IPS DF 6.9 (cell line): ENCODE results near the gene SNAP91.

Experiments used
- DNase-seq: peaks from one replicate; pipeline ENCODE4 v3.0.0-alpha.2; 2013; ENCODE audit warnings: low read depth, low spot score
- H3K27ac ChIP-seq: one replicate; pipeline ENCODE4 v1.5.1; 2013; ENCODE audit warnings: low read length, control low read depth
- H3K27me3 ChIP-seq: 2 replicates; pipeline ENCODE4 v1.6.1; 2013; ENCODE audit warnings: mild to moderate bottlenecking, low read length; ENCODE audit not compliant: control insufficient read depth, insufficient read depth
- H3K36me3 ChIP-seq: 2 replicates; pipeline ENCODE4 v1.6.1; 2013; ENCODE audit warnings: low read length; ENCODE audit not compliant: control insufficient read depth, insufficient read depth
- H3K4me1 ChIP-seq: 2 replicates; pipeline ENCODE4 v1.6.1; 2013; ENCODE audit warnings: low read length; ENCODE audit not compliant: control insufficient read depth, insufficient read depth
- H3K4me3 ChIP-seq: 2 replicates; pipeline ENCODE4 v1.5.1; 2013; ENCODE audit warnings: mild to moderate bottlenecking, low read length
- H3K9me3 ChIP-seq: 2 replicates; pipeline ENCODE4 v1.6.1; 2013; ENCODE audit warnings: low read length, inconsistent platforms; ENCODE audit not compliant: control insufficient read depth, insufficient read depth
- WGBS: extraction: QIAGEN DNeasy Blood & Tissue Kit; methylation state at CpG from one replicate; pipeline ENCODE4 v1.1.7; 2013; ENCODE audit warnings: mixed read lengths, missing lambda C conversion rate; ENCODE audit not compliant: insufficient read length, insufficient coverage; 5-methylcytosine and 5-hydroxymethylcytosine counted together

SNAP91 gene

GRCh38 chr6:83709748-83710050 lies 798 bp upstream of the SNAP91 start:
- DNase-seq = no peak
- Histone ChIP-seq H3K4me1 (no peaks in the 10 kb centered on the region), H3K4me3 (peak overlapping the region; percentile 85; the same call in 1 of the 2 replicates), H3K9me3 (no peaks in the 10 kb centered on the region), H3K27ac (no peak overlapping the region), H3K27me3 (peaks cover 12% of the 10 kb centered on the region), H3K36me3 (no peaks in the 10 kb centered on the region)
- no CpG with 5 or more reads among the region's 8 CpGs for WGBS

GRCh38 chr6:83708546-83708969 lies 343 bp downstream of the SNAP91 start:
- peak overlapping the region; percentile 85; the same call in 1 of the 2 replicates for H3K4me3 ChIP-seq
- no peak for DNase-seq
- H3K36me3 ChIP-seq = no peaks in the 10 kb centered on the region
- no CpG with 5 or more reads among the region's 52 CpGs for WGBS
- H3K27ac ChIP-seq = no peak overlapping the region
- no peaks in the 10 kb centered on the region for H3K4me1 ChIP-seq
- peaks cover 12% of the 10 kb centered on the region for H3K27me3 ChIP-seq
- no peaks in the 10 kb centered on the region for H3K9me3 ChIP-seq

- WGBS = no CpG with 5 or more reads among the region's 53 CpGs
- H3K4me3 ChIP-seq = peak overlapping the region; percentile 85
Measured at GRCh38 chr6:83707829-83708545, 914 bp downstream of the SNAP91 start.

DNA sequence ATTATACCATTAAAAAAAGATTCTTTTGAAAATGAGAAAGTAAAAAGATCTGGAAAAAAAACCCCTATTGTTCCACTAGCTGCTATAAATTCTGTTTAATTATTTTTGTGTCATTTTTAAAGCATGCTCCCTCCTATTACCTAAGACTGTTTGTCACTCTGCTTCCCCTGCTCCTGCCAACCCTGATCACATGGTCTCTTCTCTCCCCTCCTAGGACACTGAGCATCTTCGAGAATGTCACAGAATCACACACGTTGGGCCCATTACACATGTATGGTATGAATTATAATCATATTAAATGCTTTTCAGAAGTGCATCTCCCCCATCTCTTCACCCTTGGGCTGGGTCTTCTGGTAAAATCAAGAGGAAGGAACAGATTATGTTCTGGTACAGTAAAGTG lies 6.2 kb downstream of the SNAP91 start:
- H3K27me3 ChIP-seq = peaks cover 7% of the 10 kb centered on the region
- H3K9me3 ChIP-seq = no peaks in the 10 kb centered on the region
- no peaks in the 10 kb centered on the region for H3K36me3 ChIP-seq
- no peaks in the 10 kb centered on the region for H3K4me1 ChIP-seq
- no peak for DNase-seq
- H3K27ac ChIP-seq = no peak overlapping the region
- no peak overlapping the region for H3K4me3 ChIP-seq
- no CpG with 5 or more reads among the region's 2 CpGs for WGBS

More at GRCh38 chr6:83707829-83708545, 914 bp downstream of the SNAP91 start:
- no peak for DNase-seq
- Histone ChIP-seq H3K4me1 (no peaks in the 10 kb centered on the region), H3K27ac (no peak overlapping the region), H3K36me3 (no peaks in the 10 kb centered on the region), H3K9me3 (no peaks in the 10 kb centered on the region), H3K27me3 (peaks cover 12% of the 10 kb centered on the region)

DNA sequence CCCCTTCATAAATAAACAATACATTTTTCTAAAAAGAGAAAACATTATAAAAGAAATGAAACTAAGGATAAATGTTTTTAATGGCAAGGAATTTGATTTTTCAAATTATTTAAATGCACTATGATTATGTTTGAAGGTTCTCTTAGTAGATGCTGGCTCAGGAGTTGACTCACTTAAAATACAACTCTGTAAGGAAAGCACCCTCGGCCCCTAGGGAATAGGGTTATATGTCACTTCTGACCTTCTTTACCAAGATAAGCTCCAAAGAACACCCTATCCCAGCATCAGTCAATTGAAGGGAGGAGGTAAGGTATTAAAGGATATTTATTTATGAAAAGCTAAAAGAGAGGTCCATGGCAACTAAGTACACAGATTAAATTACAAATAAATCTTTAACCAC lies 6.8 kb downstream of the SNAP91 start:
- Histone ChIP-seq H3K9me3 (no peaks in the 10 kb centered on the region), H3K4me1 (no peaks in the 10 kb centered on the region), H3K36me3 (no peaks in the 10 kb centered on the region), H3K27me3 (peaks cover 4% of the 10 kb centered on the region), H3K27ac (no peak overlapping the region), H3K4me3 (no peak overlapping the region)
- DNase-seq = no peak
- WGBS = no CpG with 5 or more reads among the region's 1 CpG

GRCh38 chr6:83696674-83697073 lies 12.2 kb downstream of the SNAP91 start:
- Histone ChIP-seq H3K27ac (no peak overlapping the region), H3K27me3 (no peaks in the 10 kb centered on the region), H3K4me1 (no peaks in the 10 kb centered on the region), H3K9me3 (no peaks in the 10 kb centered on the region), H3K36me3 (no peaks in the 10 kb centered on the region), H3K4me3 (no peak overlapping the region)
- WGBS = no CpG with 5 or more reads among the region's 1 CpG
- no peak for DNase-seq

DNA sequence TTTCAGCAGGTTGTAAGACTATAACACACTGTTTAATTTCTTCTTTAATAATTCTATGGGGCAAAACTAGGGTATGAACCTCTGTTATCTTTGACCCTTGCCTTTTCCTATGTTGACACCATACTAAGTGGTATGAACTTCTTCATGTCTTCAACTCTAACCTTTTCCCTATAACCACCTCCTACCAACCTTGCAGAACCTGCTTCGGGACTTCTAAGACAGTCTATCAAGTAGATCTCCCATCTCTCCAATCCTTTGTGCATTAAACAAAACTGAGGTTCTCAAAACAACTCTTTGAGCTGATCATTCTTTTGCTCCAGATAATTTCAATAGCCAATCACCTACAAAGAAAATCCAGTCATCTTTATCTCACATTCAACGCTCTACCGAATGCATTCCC lies 23.4 kb downstream of the SNAP91 start:
- 100% methylated on average over 2 of the region's 3 CpGs for WGBS
- no peaks in the 10 kb centered on the region for H3K27me3 ChIP-seq
- H3K27ac ChIP-seq = no peak overlapping the region
- DNase-seq = no peak
- no peaks in the 10 kb centered on the region for H3K36me3 ChIP-seq
- H3K4me3 ChIP-seq = no peak overlapping the region
- no peaks in the 10 kb centered on the region for H3K4me1 ChIP-seq
- H3K9me3 ChIP-seq = no peaks in the 10 kb centered on the region

GRCh38 chr6:83677791-83678190 lies 31.1 kb downstream of the SNAP91 start:
- no peaks in the 10 kb centered on the region for H3K9me3 ChIP-seq
- DNase-seq = no peak
- H3K4me1 ChIP-seq = no peaks in the 10 kb centered on the region
- H3K27ac ChIP-seq = no peak overlapping the region
- no peak overlapping the region for H3K4me3 ChIP-seq
- no peaks in the 10 kb centered on the region for H3K36me3 ChIP-seq
- no peaks in the 10 kb centered on the region for H3K27me3 ChIP-seq

- WGBS = no CpG with 5 or more reads among the region's 7 CpGs
- H3K4me1 ChIP-seq = peaks cover 2% of the 10 kb centered on the region
- no peak overlapping the region for H3K27ac ChIP-seq
- no peaks in the 10 kb centered on the region for H3K9me3 ChIP-seq
- DNase-seq = no peak
- H3K4me3 ChIP-seq = no peak overlapping the region
- no peaks in the 10 kb centered on the region for H3K36me3 ChIP-seq
- no peaks in the 10 kb centered on the region for H3K27me3 ChIP-seq
Measured at GRCh38 chr6:83637953-83638352, 70.9 kb downstream of the SNAP91 start.

GRCh38 chr6:83636800-83637199 lies 72.1 kb downstream of the SNAP91 start:
- no peak for DNase-seq
- no peaks in the 10 kb centered on the region for H3K9me3 ChIP-seq
- WGBS = no CpG with 5 or more reads among the region's 7 CpGs

GRCh38 chr6:83633609-83634008 lies 75.3 kb downstream of the SNAP91 start:
- Histone ChIP-seq H3K4me3 (no peak overlapping the region), H3K27me3 (no peaks in the 10 kb centered on the region), H3K4me1 (peaks cover 2% of the 10 kb centered on the region), H3K27ac (no peak overlapping the region), H3K36me3 (no peaks in the 10 kb centered on the region), H3K9me3 (no peaks in the 10 kb centered on the region)
- no peak for DNase-seq
- no CpG with 5 or more reads among the region's 5 CpGs for WGBS

More at GRCh38 chr6:83636800-83637199, 72.1 kb downstream of the SNAP91 start:
- no peaks in the 10 kb centered on the region for H3K27me3 ChIP-seq
- no peaks in the 10 kb centered on the region for H3K36me3 ChIP-seq
- H3K4me3 ChIP-seq = no peak overlapping the region
- peaks cover 2% of the 10 kb centered on the region for H3K4me1 ChIP-seq
- no peak overlapping the region for H3K27ac ChIP-seq
